GM19328 (cell line): ENCODE measurements around the gene ACBD4.

Experiments
- ATAC-seq: cut with Tn5 transposase; IDR thresholded peaks from one replicate; pipeline ENCODE4 v1.9.1; 2021; ENCODE audit warnings: mild to moderate bottlenecking, moderate library complexity; ENCODE audit not compliant: unreplicated experiment

Gene ACBD4

DNA sequence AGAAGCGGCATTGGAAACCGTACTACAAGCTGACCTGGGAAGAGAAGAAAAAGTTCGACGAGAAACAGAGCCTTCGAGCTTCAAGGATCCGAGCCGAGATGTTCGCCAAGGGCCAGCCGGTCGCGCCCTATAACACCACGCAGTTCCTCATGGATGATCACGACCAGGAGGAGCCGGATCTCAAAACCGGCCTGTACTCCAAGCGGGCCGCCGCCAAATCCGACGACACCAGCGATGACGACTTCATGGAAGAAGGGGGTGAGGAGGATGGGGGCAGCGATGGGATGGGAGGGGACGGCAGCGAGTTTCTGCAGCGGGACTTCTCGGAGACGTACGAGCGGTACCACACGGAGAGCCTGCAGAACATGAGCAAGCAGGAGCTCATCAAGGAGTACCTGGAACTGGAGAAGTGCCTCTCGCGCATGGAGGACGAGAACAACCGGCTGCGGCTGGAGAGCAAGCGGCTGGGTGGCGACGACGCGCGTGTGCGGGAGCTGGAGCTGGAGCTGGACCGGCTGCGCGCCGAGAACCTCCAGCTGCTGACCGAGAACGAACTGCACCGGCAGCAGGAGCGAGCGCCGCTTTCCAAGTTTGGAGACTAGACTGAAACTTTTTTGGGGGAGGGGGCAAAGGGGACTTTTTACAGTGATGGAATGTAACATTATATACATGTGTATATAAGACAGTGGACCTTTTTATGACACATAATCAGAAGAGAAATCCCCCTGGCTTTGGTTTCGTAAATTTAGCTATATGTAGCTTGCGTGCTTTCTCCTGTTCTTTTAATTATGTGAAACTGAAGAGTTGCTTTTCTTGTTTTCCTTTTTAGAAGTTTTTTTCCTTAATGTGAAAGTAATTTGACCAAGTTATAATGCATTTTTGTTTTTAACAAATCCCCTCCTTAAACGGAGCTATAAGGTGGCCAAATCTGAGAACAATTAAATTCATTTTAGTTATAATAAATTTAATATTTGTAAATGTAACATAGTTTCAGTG, 14.5 kb downstream of the ACBD4 start:
- no peak for ATAC-seq

DNA sequence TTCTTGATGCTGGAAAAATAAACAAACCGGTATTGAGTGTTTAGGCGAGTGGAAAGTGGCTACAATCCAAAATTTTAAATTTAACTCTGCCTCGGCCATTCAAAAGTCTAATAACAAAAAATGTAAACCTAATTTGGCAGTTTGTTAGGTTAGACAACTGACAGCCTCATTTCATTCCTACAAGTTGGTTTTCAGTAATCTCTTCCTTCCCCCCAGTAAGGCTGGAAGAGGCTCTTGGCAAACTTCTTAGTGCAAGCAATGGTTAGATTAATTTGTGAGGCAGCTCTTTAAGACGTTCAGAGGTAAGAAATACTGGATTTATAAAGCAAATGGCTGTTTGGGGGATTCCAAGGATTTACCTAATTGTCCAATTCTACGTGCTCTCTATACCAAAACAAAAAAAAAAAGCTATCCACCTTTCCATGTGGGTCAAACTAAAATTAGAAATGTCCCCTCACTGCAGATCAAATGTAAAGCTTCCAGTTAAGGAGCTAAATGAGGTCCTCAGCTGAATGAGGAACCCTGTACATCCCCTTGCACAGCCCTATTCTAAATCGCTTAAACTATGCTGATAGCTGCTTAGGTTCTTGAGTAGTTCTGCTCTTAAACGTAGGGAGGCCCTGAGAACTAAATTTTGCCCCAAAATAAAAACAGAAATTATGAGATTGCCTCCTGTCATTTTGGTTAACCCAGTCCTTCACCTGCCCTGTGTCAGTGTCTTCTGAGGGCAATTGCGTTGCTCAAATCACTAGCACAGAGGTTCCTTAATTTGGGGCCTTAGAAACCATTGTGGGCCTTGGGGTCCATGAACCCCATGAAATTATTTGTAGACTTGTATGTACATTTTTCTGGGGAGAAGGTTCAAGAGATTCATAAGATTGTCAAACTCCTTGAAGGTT, 15.7 kb downstream of the ACBD4 start:
- no peak for ATAC-seq

DNA sequence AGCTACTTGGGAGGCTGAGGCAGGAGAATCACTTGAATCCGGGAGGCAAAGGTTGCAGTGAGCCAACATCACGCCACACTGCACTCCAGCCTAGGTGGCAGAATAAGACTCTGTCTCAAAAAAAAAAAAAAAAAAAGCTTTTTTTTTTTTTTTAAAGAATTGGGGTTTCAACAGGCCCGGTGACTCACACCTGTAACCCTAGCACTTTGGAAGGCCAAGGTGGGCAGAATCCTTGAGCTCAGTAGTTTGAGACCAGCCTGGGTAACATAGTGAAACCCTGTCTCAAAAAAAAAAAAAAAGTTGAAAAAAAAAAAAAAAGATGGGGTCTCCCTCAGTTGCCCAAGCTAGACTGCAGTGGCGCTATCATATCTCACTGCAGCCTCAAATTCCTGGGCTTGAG, 19.5 kb downstream of the ACBD4 start:
- no peak for ATAC-seq

DNA sequence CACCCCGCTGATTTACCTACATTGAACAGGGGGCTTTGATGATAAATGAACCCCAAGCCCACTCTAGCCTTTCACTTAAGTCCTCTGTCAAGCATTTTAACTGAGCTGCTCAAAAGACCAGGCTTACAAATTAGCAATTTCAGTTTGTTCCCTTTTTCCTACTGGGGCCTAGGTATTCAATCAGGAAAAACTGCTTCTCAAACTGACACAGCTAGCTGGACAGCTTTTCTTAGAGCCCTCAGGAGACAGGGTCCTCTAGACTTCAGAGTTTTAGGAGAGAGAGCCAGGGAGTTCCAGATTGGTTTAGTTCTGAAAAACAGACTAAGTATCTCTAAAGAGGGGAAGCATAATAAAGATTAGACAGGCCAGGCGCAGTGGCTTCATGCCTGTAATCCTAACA, 20.0 kb downstream of the ACBD4 start:
- ATAC-seq: no peak

DNA sequence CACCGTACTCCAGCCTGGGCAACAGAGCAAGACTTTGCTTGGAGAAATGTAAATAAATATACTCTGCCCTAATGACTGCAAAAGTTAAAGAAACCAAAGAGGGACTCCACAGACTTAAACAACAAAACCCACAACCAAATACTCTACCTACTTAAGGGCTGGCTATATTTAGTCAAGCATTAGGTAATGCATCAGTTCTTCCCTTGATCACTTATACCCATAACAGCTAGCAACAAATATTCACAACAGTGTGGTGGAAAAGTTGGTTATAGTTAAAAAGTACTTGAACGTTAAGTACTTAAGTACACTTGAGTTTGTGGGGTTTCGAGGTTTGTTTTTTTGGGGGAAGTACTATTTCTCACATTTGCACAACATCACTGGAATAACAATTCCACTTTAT, 20.8 kb downstream of the ACBD4 start:
- ATAC-seq: no peak

DNA sequence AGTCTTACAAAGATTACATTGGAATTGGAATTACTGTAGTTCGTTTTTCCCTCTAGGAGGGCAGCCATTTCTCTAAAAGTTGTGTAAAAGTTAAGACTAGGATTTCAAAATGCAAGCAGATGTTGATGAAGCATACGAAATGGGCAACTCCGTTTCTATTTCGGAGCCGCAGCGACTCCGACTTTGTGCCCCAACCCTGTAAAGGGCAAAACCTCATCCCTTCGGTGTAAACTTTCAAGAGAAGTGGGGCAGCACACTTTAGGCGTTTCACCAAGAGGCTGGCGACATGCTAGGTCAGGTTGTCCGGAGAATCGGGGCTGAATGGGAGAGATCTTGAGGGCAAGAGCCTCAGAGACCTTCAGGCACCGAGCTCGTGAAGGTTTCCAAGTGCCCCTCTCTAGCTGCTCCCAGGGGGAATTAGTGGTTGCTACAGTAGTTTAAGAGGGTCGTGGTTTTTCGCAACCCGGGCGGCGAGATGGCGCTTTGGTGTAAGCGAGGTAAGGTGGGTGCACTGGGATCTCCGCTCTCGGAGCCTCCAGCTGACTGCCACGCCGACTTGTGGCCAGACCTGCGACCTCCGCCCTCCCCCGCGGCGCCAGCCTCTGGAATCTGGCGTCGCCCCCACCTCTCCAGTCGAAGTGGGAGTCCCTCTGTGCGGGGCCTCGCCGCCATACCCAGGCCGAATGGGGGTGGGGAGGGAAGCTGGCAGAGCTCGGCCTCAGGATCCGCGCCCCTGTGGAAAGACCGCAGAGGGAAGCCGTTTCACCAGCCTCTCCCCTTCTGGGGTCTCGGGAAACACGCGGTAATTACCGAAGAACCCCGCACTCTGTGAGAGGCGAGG, 25.2 kb downstream of the ACBD4 start:
- ATAC-seq: peak; percentile 22

DNA sequence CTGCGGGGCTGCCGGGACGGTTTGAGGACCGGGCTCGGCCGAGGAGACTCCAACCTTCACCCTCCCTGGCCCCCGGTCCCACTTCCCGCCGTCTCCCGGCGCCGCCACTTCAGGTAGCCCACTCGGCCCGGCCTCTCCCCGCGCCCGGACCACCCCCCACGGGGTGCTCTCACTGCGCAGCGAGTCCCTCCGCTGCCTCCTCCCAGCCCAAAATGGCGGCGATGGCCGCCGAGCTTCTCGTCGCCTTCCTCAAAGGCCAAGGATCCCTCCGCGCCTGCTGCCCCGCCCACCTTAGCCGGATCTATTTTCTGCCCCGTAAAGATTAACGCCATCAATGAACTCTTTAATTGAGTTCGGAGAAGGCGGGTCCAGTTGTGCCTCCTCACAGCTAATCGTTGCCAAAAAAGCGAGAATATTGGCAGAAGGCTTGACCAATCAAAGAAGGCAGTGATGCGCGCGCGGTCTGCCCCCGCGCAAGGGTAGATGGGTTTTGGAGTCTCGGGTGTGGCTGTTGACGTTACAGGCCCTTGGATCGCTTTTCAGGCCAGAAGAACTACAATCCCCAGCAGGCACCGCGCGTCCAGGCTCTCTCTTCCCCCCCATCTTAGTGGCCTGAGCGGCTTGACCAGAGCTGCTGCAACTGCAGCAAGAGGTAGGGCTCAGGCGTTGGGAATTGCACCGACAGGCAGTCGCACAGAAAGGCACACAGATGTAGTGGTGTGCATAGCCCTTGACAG, 26.0 kb downstream of the ACBD4 start, which contains the start of gene HEXIM2:
TSS of gene HEXIM2 (plus strand) at position 588 of the 737 bp plus-strand sequence. CDS start 919 bp downstream, outside the sequence.
- peak; percentile 85 for ATAC-seq

DNA sequence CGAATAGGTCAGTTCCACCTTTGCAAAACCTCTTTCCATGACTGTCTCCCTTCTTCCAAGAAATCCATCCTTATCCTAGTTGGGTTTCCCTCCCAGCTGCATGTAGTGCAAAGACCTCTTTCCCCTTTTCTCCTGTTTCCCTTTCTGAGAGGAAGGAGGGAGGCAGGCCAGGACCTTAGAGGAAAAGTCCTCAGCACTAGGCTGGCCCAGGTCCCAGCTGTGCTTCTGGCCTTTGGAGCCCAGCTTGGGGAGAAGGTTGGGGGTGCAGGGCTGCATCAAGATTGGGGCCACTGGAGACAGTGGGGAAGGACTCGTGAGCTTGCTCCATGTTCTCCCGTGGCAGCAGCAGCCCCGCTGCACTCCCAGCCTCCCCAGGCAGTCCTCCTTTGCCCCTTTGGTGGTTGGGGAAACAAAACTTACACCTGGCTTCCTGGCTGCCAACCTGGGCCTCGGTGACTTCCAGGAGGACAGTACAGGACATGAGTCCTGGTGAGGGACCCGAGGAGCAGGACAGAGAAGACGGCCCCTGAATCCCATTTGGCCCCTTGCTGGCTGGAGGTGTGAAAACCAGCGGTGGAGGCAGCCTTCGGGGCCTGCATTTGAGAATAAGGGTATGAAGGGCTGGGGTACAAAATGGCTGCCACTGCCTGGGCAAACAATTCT, 26.7 kb downstream of the ACBD4 start:
- no peak for ATAC-seq

DNA sequence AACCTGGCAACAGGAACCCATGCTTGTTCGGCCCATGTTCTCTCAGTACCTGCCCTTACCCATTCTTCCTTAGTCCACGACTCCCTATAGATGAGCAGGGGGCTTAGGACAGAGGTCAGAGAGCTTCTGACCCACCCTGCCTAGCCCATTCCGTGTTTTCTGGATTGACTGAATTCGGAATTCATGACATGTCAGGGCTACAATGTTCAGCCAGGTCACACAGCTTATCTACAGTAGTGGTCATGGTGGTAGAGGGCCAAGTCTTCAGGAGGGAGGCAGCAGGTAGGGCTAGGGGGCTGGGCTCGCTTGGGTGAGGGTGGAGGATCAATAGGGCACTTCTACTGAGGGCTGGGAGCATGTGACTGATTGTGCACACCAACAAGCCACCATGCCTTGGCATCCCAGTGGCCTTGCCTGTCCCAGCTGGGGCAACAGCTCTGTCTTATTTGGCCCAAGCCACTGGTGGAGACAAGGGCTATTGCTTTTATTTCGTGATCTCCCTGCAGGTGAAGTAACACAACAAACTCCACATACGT, 29.3 kb downstream of the ACBD4 start:
- ATAC-seq: no peak

DNA sequence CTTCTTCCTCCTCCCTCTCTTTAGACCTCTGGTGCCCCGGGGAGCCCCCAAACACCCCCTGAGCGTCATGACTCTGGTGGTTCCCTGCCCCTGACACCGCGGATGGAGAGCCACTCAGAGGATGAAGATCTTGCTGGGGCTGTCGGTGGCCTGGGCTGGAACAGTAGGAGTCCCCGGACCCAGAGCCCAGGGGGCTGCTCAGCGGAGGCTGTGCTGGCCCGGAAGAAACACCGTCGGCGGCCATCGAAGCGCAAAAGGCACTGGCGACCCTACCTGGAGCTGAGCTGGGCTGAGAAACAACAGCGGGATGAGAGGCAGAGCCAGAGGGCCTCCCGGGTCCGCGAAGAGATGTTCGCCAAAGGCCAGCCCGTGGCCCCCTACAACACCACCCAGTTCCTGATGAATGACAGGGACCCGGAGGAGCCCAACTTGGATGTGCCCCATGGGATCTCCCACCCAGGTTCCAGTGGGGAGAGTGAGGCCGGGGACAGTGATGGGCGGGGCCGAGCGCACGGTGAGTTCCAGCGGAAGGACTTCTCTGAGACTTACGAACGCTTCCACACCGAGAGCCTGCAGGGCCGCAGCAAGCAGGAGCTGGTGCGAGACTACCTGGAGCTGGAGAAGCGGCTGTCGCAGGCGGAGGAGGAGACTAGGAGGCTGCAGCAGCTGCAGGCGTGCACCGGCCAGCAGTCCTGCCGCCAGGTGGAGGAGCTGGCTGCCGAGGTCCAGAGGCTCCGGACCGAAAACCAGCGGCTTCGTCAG, 33.7 kb downstream of the ACBD4 start:
- no peak for ATAC-seq

DNA sequence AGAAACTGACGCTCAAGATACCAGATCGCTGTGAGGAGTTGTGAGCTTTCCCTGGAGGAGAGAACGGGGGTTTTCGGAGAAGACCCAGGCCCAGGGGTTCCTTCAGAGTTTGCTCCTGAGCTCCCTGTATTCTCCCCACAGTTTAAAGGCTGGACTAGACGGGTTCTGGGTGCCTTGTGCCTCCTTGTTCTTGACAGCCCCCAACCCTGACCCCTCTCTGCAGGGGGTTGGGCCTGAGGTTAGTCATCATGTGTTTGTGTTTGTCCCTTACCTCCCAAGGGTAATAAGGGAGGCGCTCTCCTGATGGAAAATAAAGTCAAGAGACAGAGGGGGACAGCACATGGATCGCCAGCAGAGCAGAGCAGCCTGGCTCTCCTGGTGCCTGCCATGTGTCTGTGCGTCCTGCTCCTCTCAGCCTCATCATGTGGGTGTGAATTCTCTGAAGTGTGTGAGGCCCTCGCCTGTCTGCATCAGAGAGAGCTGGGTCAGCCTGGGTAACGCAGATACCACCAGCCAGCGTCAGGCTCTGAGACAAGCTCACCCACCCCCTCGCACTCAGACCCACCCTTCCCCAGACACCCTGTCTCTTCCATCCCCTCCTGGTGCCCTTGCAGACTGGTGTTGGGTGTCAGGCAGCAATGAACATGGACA, 34.9 kb downstream of the ACBD4 start:
- ATAC-seq: no peak

DNA sequence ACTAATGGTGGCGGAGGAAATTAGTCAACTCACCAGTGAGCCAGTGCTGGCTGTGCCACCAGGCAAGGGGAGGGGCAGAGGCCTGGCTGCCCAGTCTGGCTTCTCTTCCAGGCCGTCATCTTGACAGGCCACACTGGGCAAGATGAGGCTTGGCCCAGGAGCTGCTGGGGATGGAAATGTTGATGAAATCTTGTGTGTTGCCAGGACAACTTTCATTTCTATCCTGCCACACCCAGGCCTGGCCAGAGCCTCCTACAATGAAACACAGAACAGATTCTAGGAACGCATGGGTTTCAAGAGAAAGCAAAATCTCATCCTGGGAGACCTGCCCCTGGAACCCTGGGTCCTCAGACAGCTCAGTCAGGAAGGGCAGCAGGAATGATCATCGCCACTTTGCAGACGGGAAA, 35.4 kb downstream of the ACBD4 start:
- ATAC-seq: no peak

DNA sequence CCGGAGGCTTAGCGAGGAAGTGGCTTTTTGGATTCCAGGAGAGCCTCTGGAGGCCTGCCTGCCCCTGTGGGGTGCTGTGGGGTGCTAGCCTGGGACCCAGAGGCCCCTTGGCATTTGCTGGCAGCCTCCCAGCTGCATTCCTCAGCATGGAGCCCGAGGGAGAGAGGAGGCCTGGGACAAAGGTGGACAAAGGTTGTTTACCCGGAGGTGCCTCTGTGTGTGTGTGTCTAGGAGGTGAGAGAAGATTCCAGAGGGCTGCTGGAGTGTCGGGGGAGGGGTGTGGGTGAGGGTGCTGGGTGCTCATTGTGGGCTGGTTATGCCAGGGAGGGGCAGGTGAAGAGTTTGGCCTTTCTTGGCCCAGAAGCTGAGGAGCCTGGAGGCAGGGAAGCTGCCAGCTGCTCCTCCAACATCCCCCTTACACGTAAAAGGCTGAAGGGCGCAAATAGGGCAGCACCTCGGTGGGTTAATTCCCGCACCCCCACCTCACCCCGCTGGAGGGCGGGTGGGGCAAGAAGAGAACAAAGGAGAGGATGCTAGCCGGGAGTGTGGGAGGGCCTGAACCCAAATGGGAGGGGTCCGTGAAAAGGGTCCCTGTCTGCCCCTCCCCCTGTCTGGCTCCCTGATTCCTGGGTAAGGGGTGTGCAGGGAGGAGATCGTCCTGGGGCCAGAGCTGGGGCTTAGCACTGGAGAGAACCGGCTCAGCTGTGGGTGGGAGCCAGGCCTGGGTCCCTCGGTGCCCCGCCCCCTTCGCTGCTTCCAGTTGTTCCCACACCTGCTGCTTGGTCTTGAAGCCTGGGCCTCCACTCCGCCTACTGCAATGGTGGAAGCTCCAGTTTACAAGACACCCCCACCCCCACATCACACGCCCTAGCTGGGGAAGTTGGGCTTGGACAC, 36.1 kb downstream of the ACBD4 start:
- no peak for ATAC-seq

DNA sequence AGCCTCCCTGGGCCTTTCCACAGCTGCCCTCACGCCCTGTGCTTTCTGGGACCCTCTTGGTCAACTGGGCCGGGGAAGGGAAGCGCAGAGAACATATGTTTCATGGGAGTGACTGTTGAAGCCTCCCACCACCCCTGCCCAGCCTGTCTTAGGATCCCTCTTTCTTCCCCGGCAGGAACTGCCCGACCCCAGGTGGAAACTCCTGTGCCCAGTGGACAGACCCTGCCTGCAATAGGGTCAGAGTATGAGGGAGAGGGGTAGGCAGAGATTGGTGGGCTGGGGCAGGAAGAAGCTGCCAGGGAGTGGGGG, 36.7 kb downstream of the ACBD4 start:
- ATAC-seq: no peak

DNA sequence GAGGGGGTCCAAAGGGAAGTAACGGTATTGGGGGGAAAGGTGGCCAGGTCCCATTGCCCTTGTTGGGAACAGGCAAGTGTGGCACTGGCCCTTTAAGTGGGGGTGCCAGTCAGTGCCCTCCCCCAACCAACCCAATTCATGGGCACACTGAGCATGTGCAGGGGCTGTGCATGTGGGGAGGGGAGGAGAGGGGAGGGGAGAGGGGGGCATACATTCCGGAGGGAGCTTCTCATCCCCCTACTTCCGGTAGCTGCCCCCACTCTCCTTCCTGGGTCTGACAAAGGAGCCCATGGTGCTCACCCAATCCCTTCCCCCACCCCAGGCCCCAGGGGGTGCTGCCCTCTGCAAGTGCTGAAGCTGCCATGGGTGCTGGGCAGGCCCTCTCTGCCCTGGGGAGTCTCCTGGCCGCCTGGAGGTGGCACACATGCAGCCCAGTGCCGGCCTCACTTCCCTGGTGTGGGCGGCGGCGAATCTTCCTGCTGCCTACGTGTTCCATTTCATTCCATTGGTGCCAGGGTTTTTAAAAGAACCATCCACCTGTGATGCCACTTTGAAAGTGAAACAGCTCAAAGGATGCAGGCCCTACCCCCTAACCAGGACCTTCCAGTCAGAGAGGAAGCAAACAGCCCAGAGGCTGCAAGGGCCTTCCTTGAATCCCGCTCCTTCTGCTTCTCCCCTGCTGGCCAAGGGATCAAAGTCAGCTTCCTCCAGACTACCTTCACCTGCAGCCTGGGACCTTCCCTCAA, 37.2 kb downstream of the ACBD4 start:
- no peak for ATAC-seq

DNA sequence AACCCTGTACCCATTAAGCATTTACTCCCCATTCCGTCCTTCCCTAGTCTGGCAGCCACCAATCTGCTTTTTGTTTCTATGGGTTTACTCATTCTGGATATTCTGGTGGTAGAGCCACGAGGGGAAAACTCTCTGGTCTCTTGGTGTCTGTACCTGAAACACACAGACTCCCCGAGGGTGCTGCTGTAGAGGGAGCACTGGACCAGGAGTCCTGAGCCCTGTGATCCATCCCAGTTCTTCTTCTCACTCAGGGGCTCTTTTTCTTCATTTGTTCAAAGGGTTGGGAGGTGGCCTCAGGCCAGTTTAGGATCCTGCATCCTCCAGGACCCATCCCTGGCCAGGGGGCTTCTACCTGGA, 40.2 kb downstream of the ACBD4 start:
- ATAC-seq: no peak

DNA sequence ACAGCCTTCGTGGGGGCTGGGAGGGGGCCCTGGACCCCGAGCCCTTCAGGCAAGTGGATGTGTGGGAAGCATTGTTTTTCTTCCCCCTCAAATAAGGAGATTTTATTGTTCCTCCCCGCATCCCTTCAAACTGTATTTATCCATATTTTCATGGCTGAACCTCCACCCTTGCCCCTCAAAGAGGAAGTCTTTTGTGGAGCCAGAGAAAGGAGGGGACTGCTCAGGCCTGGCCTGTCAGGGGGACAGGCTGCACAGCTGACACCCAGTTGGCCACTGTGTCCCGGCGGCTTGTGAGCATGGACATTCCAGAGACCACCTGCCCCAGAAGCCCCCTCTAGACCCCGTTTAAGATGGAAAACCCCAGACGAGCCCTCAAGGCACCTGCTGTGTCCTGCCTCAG, 42.1 kb downstream of the ACBD4 start:
- ATAC-seq: no peak
